GM12864 (cell line): Measurements from ENCODE around the gene CIROP.

Experiments used
- DNase-seq: peaks from one replicate; pipeline ENCODE4 v3.0.0-alpha.2; 2011; ENCODE audit warnings: low read depth
- H3K4me3 ChIP-seq: 2 replicates; pipeline ENCODE4 v1.5.1; 2011; ENCODE audit warnings: mild to moderate bottlenecking, low read depth, low read length, control low read depth
- TF ChIP-seq, protein P1 (sequence below): IDR thresholded peaks from 2 replicates; pipeline ENCODE4 v1.5.1; 2011; ENCODE audit warnings: low read depth, mild to moderate bottlenecking, moderate library complexity, low read length, control low read depth, inconsistent platforms; ENCODE audit errors: missing control alignments

CIROP gene

GRCh38 chr14:23104591-23105347 lies at the start of gene CIROP:
CIROP (minus strand) TSS chr14:23104989; CDS start chr14:23104920, 69 bp downstream.
- TF ChIP-seq, protein P1, sequence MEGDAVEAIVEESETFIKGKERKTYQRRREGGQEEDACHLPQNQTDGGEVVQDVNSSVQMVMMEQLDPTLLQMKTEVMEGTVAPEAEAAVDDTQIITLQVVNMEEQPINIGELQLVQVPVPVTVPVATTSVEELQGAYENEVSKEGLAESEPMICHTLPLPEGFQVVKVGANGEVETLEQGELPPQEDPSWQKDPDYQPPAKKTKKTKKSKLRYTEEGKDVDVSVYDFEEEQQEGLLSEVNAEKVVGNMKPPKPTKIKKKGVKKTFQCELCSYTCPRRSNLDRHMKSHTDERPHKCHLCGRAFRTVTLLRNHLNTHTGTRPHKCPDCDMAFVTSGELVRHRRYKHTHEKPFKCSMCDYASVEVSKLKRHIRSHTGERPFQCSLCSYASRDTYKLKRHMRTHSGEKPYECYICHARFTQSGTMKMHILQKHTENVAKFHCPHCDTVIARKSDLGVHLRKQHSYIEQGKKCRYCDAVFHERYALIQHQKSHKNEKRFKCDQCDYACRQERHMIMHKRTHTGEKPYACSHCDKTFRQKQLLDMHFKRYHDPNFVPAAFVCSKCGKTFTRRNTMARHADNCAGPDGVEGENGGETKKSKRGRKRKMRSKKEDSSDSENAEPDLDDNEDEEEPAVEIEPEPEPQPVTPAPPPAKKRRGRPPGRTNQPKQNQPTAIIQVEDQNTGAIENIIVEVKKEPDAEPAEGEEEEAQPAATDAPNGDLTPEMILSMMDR = no peak
- no peak within 1 kb of the TSS for H3K4me3 ChIP-seq
- DNase-seq = no peak

- TF ChIP-seq, protein P1 = no peak
- no peak for DNase-seq
- H3K4me3 ChIP-seq = no peak overlapping the region
Observed at GRCh38 chr14:23153851-23154796, 49.3 kb upstream of the CIROP start.

DNA sequence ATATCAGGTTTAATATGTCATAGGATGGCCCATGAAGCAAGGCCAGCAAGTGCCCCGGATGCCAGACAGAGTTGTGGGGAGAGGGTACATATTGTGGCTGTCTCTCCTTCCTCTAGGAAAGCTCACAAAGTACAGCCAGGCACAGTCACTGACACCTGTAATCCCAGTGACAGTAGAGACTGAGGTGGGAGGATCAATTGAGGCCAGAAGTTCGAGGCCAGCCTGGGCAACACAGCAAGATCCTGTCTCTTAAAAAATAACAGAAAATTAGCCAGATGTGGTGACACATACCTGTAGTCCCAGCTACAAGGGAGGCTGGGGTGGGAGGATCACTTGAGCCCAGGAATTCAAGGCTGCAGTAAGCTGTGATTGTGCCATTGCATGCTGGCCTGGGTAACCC lies 46.6 kb upstream of the CIROP start:
- H3K4me3 ChIP-seq = no peak overlapping the region
- DNase-seq = no peak
- TF ChIP-seq, protein P1 = no peak

DNA sequence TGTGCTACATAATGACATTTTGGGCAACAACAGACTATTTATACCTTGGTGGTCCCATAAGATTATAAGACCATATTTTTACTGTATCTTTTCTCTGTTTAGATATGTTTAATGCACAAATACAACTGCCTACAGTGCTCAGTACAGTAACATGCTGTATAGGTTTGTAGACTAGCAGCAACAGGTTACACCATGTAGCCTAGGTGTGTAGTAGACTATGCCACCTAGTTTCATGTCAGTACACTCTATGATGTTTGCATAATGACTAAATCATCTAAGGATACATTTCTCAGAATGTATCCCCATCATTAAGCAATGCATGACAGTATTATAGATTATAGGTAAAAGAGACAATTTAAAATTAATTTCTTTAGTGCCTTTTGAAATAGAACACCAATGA lies 45.0 kb upstream of the CIROP start:
- no peak overlapping the region for H3K4me3 ChIP-seq

GRCh38 chr14:23148591-23149249 lies 43.9 kb upstream of the CIROP start:
- no peak overlapping the region for H3K4me3 ChIP-seq
- TF ChIP-seq, protein P1 = no peak
- DNase-seq = no peak

More for the DNA sequence above, 45.0 kb upstream of the CIROP start:
- TF ChIP-seq, protein P1 = no peak
- DNase-seq = no peak

- no peak overlapping the region for H3K4me3 ChIP-seq
- DNase-seq = no peak
- TF ChIP-seq, protein P1 = no peak
Observed at GRCh38 chr14:23147676-23148075, 42.9 kb upstream of the CIROP start.
